GM21515 (cell line): Measurements from ENCODE around the gene UQCC5.
"Not testable (repeated sequence)": the region's sequence is repeated elsewhere in the genome, so short reads cannot be mapped to it uniquely, and the experiment has no call there.

Source experiments
- ATAC-seq: cut with Tn5 transposase; IDR thresholded peaks from one replicate; pipeline ENCODE4 v1.9.1; 2021; ENCODE audit not compliant: unreplicated experiment

Gene UQCC5

GRCh38 chr3:52521881-52522650 is 14.3 kb upstream of the UQCC5 start:
- no peak for ATAC-seq

DNA sequence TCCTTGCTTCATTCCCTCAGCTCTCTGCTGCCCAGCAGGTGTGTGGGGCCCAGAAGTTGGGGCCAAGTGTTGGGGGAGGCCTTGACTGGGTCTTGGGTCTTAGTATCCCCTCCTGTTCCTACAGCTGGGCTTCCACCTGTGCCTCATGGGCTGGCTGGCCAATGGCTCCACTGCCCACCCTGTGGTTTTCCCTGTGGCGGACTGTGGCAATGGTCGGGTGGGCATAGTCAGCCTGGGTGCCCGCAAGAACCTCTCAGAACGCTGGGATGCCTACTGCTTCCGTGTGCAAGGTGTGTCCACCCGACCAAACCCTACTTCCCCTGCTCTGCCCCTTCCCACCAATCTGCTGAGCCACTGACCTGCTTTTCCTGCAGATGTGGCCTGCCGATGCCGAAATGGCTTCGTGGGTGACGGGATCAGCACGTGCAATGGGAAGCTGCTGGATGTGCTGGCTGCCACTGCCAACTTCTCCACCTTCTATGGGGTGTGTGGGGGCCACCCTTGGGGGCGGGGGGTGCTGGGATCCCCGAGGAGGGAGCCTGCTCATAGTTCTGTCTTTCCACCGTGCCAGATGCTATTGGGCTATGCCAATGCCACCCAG is 13.7 kb upstream of the UQCC5 start:
- ATAC-seq: no peak

- no peak for ATAC-seq
Measured at GRCh38 chr3:52523386-52524257, 12.8 kb upstream of the UQCC5 start.

DNA sequence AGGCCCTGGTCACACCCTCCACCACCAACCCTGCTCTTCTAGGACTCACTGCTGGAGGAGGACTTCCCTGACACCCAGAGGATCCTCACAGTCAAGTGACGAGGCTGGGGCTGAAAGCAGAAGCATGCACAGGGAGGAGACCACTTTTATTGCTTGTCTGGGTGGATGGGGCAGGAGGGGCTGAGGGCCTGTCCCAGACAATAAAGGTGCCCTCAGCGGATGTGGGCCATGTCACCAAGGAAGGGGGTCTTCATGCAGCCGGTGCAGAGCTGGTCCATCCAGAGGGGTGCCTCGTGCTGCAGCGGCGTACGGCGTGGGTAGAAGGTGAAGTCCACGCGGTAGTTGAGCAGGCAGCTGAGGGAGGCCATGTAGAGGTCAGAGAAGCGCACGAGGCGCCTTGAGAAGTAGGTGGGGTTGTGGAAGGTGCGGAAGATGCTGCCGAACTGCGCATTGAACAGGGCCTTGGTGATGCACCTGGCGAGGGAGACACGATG is 12.1 kb upstream of the UQCC5 start:
- no peak for ATAC-seq

DNA sequence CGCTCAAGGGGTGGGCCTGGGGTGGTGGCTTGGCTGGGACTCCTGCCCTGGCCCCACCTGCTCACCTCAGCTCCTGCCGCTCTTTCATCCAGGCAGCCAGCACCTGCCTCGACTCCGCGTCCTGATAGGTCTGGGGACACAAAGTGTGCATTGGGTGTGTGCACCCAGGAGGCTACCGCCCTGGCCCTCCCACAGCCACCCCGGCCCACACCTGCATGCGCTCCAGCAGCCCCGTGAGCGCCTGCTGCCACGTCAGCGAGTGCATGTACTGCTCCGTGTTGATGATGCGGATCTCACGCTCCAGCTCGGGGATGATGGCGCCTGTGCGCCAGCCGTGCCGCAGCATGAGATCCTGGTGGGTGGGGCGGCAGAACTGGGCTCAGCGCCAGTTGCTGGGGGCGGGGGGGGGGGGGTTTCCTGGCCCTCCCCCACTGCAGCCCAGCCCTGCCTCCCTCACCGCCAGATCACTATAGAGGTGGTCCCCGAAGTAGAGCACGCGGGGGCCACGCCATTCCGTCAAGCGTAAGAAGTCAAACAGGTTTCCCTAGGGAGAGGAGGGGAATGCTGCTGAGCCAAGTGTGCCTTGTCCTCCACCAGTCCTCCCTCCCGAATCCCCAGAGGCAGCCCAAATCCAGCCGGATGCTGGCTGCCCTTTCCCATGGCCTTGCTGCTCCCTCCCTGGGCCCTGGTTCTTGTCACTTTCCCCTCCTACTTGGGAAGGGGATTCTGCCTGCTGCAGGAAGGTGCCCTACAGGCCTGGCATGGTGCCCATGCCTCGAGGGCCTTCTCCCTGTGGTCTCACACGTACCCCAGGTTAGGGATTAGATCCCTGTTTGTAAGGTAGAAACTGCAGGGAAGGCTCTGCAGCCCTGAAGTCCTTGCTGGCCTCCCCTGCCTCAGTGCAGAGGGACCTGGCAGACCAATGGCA is 11.4 kb upstream of the UQCC5 start:
- ATAC-seq: no peak

DNA sequence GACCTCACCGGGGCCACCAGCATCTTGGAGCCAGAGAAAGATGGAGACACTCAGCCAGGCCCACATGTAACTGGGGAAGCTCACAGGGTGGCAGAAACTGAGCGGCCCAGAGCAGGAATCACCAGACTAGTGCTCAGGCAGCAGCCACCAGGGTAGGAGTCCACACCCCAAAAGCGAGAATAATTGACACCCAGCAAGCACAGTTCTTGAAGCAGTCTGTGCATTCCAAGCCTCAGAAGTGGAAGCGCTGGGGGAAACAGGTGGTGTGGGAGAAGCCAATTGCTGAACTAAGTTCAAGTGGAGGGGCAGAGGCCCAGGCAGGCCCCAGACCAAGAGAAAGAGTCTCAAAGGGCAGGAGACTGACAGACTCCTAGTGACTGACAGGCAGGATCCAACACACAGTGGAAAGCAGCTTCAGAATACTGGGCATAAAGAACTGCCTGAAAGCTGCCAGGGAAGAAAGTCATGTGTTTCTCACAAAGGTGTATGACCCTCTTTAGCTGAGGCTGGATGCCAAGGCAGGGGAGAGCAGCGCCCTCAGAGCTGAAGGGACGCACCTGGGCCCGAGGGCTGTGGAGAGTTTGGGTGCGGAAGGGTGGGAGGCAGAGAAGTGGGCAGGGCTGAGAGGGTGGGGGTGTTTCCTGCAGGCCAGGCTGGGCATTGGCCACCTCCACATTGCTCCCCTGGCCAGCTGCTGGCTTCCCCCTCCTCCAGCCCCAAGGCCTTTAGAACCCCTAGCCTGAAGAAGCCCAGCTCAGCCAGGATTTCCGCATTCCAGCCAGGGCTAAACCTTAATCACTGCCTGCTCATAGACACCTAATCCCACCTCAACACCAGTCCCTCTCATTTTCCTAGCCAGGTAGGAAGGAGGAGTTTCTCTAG is 10.5 kb upstream of the UQCC5 start:
- no peak for ATAC-seq

- ATAC-seq: not testable (repeated sequence)
Measured at GRCh38 chr3:52526671-52527038, 9.8 kb upstream of the UQCC5 start.

DNA sequence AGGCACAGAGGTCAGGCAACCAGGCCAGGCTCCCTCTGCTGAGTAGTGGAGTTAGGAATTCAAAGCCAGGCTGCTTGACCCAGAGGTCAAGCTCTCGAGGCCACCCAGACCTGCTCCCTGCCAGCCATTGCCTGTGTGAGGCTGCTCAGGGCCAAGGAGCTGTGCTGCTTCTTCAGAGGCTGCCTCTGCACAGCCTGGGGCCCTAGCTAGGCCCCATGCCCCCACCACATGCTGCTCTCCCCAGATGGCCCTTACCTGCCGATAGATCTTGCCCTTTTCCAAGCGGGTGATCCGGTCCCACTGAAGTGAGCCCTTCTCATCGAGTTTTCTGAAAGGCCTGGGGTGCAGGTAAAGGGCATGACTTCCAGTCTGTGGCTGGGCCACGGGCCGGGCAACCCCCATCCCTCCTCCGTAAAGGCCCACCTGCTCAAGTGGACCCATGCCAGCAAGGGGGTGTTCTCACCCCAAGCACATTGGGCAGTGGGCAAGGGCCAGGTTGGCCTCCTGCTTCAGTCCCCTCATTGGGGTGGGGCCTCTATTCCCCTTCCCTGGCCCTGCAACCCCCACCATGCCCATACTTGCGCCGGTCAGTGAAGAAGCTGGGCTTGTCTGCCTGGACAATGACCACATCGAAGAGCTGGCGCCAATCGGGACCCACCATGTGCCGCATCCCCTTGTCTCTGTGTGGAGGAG is 9.2 kb upstream of the UQCC5 start:
- ATAC-seq: no peak

- no peak for ATAC-seq
Measured at GRCh38 chr3:52527732-52528585, 8.4 kb upstream of the UQCC5 start.

- ATAC-seq: no peak
Measured at GRCh38 chr3:52528586-52529375, 7.6 kb upstream of the UQCC5 start.

DNA sequence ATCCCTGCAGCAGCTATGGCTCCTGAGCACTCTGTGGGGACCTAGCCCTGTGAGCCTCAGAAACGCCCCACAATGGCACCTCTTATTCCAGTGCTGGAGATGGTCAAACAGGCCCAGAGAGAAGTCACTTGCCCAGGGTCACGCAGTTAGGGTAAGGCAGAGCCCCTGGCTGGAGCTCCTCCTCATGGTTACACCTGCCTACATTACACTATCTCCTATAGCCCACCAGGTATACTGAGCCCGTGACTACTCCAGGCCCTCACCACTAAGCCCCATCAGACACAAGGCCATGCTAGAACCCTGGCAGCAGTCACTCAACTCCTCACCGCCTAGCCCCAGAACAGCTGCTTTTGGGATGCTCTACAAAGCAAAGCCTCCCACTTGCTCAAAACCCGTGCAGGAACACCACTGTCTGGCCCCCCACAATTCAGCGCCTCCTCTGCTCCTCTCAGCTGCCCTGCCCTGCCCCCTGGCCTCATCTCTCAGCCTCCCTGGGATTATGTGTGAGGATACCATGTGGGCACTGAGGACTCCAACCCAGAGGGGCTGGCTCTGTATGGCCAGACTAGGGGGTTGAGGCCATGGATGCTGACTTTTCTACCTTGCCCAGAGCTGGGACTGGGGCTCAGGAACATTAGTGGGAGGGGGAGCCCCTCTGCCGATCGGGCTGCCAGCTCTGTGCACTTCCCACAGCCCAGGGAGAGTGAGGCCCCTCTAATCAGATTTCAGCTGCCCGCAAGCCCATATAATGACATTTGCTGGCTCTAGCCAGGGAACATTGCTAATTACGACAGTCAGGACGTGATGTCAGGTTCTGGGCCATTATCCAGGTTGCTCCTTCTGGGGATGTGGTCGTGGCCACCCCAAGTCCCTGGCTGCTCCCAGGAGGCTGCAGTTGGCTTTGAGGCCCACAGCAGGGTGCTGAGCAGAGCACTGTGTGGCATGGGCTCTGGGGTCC is 6.8 kb upstream of the UQCC5 start:
- no peak for ATAC-seq

GRCh38 chr3:52530918-52531826 is 5.2 kb upstream of the UQCC5 start:
- no peak for ATAC-seq

GRCh38 chr3:52531860-52532516 is 4.4 kb upstream of the UQCC5 start:
- ATAC-seq: no peak

DNA sequence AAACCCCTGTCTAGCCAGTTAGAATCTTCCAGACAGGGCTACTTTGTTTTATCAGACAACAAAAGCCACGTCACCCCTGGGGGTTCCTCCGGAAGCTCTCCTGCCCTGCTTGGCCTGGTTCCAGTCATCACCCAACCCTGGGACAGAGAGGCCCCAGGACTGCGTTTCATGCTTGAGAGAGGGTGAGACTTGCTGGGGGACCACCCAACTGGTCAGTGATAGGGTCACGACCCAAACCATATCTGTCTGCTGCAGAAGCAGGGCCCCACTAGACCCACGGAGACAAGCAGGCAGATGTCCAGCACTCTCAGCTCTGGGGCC is 3.9 kb upstream of the UQCC5 start:
- ATAC-seq: no peak
